Fibroblast of skin of scalp (primary cell): ENCODE data around the gene VOPP1.
A peak's percentile ranks its signal among the peaks of the same experiment; 100 is the strongest.
"Not testable (repeated sequence)": the region's sequence is repeated elsewhere in the genome, so short reads cannot be mapped to it uniquely, and the experiment has no call there.

ENCODE experiments used
- DNase-seq: peaks from one replicate; pipeline ENCODE4 v3.0.0-alpha.2; 2013

VOPP1 gene

GRCh38 chr7:55527307-55527706, 45.0 kb downstream of the VOPP1 start:
- DNase-seq: no peak

GRCh38 chr7:55526770-55527169, 45.5 kb downstream of the VOPP1 start:
- no peak for DNase-seq

GRCh38 chr7:55526329-55526728, 46.0 kb downstream of the VOPP1 start:
- DNase-seq: no peak

GRCh38 chr7:55524558-55525310, 47.6 kb downstream of the VOPP1 start:
- no peak for DNase-seq

GRCh38 chr7:55523366-55523765, 48.9 kb downstream of the VOPP1 start:
- DNase-seq: no peak

- no peak for DNase-seq
Observed at GRCh38 chr7:55521917-55522902, 50.1 kb downstream of the VOPP1 start.

GRCh38 chr7:55521512-55521911, 50.8 kb downstream of the VOPP1 start:
- DNase-seq: no peak

- DNase-seq: no peak
Observed at GRCh38 chr7:55520426-55521140, 51.7 kb downstream of the VOPP1 start.

GRCh38 chr7:55518836-55519235, 53.5 kb downstream of the VOPP1 start:
- DNase-seq: no peak

- no peak for DNase-seq
Observed at GRCh38 chr7:55517936-55518689, 54.2 kb downstream of the VOPP1 start.

- no peak for DNase-seq
Observed at GRCh38 chr7:55517191-55517633, 55.1 kb downstream of the VOPP1 start.

- DNase-seq: no peak
Observed at GRCh38 chr7:55516409-55516808, 55.9 kb downstream of the VOPP1 start.

- DNase-seq: no peak
Observed at GRCh38 chr7:55515569-55516279, 56.6 kb downstream of the VOPP1 start.

- DNase-seq: no peak
Observed at GRCh38 chr7:55514546-55515265, 57.6 kb downstream of the VOPP1 start.

- DNase-seq: no peak
Observed at GRCh38 chr7:55513868-55514267, 58.4 kb downstream of the VOPP1 start.

- DNase-seq: no peak
Observed at GRCh38 chr7:55512635-55513191, 59.6 kb downstream of the VOPP1 start.

GRCh38 chr7:55510621-55511020, 61.7 kb downstream of the VOPP1 start:
- no peak for DNase-seq

- not testable (repeated sequence) for DNase-seq
Observed at GRCh38 chr7:55510206-55510605, 62.1 kb downstream of the VOPP1 start.

- peak; percentile 36 for DNase-seq
Observed at GRCh38 chr7:55509322-55509721, 63.0 kb downstream of the VOPP1 start.
